DMS53 treated with DMSO at 0.1 percent for 48 hours (cell line): Measurements from ENCODE around the gene ROBO2.
"Not testable (repeated sequence)": the region's sequence is repeated elsewhere in the genome, so short reads cannot be mapped to it uniquely, and the experiment has no call there.

Source experiments
- DNase-seq: peaks from one replicate; lab custom pipeline; 2025; ENCODE audit not compliant: unreplicated experiment; lab: John Stamatoyannopoulos, UW

ROBO2 gene

DNA sequence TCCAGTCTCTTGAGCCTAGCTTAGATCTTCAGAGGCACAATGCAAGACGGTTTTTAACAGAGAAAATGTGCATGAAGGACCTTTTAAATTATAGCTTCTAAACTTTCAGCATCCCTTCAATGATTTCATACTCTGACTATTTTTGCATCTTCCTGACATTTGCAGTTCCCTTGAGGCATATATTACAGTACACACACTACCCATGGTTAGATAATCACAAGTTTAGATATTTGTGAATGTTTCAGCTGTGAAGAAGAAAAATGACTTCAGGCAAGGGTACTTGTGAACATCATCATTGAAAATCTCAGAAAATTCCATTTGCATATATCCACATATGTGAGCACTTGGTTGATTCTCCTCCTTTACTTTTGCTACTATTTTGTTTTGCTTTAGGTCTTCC is 341.5 kb downstream of the ROBO2 start:
- no peak for DNase-seq

DNA sequence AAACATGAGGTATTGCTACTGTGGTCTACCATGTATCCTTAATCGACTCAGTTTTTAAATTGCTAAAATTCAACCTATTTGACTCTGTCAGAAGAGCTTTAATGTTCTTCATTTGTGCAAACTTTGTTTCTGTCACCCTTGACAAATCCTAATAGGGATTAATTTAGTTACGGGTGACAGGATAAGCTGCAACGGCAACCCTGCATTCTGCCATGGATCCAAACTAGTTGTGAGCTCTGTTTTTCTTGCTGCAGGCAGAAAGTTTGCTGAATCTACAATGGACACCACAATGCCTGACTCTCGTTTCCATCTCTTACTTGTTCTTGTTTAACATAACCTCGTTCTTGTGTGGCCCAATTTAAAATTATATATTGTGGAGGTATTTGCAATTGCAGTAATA is 352.3 kb downstream of the ROBO2 start:
- DNase-seq: no peak

- DNase-seq: no peak
Measured at GRCh38 chr3:77394046-77394445, 354.1 kb downstream of the ROBO2 start.

- no peak for DNase-seq
Measured at GRCh38 chr3:77404871-77405270, 365.0 kb downstream of the ROBO2 start.

GRCh38 chr3:77407441-77407840 is 367.5 kb downstream of the ROBO2 start:
- DNase-seq: no peak

- DNase-seq: not testable (repeated sequence)
Measured at GRCh38 chr3:77410334-77410733, 370.4 kb downstream of the ROBO2 start.

- no peak for DNase-seq
Measured at GRCh38 chr3:77411334-77411733, 371.4 kb downstream of the ROBO2 start.

DNA sequence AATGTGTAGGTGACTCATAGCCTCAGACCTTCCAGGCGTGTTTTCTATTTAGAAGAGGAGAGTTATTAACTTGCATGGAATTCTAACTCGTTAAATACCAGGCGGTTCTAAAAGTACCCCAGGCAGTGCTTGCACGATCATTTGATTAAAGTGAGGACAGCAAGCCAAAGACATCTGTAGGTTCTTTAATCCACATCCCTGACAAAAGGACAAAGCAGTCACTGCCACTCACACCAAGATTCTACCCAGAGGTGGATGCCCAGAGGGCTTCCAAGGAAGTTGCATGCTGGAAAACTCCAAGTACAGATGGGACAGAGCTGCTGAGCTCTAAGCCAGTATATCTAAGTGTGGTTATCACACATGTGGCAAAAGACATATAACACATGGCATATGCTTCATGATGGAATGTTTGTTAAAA is 372.1 kb downstream of the ROBO2 start:
- no peak for DNase-seq

DNA sequence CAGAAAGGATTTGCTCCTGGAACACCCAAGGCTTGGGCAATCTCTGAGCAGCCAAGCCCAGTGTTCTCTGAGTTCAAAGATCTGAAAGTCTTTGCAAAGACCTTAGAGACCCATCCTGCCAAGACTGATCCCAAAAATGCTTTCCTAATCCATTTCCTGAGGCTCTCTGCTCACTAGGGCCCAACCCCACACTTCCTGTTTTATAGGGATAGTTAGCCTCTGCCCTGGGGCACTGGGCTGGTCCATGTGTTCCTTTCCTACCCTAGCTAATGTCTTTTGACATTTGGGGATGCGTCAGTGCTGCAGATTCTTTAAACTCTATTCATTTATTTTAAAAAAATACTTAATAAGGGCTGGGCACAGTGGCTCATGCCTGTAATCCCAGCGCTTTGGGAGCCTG is 372.7 kb downstream of the ROBO2 start:
- DNase-seq: no peak

DNA sequence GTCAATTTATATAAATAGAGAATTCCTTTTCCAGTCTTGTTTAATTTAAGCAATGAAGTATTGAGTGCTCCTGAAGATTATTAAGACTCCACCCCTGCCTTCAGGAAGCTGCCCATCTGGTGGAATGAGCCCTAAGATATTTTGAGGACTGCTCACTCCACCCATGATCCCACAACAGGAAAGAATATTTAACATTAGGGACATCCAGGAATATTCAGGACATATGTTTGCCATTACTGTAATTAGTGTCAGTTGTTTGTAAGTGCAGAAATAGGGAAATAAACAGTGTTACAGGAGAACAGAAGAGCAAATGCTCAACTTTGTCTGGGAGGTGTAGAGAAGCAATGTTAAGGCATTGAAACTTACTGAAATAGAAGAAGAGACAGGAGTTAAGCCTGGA is 375.0 kb downstream of the ROBO2 start:
- DNase-seq: no peak

DNA sequence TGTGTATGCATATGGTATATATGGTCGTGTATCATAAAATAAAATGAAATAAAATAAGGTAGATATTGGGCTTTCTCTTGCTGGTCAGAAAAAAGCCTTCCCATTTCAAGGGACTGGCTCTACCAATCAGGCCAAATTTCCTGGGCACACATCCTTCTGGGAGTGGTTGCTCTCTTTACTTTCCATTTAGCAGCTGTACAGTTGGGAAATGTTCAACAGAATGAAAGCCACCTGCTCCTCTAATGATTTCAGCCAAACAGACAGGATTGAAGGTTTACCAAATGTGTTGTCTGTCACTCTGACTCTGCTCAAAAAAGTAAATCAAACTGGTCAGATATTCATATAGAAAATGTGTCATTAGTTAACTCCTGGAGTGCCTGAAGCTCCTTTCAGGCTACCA is 380.4 kb downstream of the ROBO2 start:
- DNase-seq: no peak

DNA sequence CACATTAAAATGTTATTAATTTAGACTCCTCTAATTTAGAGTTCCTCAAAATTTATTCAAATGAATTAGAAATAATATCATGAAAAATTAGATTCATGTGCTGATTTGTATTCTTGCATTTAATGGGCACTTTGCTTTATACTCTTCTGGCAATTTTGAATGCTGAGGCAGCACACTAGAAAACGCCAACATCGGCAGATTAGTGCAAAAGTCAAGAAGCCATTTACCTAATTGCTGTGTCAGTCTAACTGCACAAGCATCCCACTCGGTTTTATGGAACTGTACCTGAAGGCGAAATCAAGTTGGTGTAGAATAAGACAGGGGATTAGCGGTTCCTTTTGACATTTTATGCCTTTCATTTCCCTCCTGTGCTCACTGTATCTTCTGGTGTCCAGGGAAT is 382.0 kb downstream of the ROBO2 start:
- DNase-seq: no peak

DNA sequence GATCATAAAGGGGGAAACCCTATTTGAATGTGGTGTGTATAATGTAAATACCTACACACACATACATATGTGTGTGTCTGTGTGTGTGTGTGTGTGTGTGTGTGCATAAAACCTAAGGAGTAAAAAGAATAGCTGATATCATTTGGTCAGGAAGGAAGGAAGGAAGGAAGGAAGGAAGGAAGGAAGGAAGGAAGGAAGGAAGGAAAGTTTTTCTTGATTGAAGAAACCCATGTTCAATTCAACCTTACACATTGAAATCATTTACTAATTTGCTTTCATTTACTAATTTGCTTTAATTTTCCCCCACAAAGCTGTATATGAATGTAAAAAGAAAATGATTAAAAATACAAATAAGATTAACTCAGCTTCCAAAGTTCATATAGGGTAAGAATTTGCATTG is 386.6 kb downstream of the ROBO2 start:
- DNase-seq: no peak

DNA sequence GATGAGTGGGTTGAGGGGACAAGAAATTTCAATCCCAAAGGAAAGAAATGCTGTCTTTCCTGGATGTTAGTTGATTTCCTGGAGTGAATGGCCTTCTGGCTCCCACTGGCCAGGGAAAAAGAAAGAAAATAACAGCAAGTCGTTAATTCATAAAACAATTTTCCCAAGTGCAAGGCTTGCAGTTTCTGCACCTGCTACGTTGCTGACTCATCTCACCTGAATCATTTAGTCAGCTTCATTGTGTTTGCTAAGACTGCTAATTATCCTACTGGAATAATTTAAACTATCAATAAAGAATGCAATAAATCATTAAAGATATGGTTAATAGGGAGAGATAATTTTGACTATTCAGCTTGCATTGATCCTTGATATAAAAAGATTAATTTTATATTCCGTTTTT is 387.6 kb downstream of the ROBO2 start:
- DNase-seq: no peak

DNA sequence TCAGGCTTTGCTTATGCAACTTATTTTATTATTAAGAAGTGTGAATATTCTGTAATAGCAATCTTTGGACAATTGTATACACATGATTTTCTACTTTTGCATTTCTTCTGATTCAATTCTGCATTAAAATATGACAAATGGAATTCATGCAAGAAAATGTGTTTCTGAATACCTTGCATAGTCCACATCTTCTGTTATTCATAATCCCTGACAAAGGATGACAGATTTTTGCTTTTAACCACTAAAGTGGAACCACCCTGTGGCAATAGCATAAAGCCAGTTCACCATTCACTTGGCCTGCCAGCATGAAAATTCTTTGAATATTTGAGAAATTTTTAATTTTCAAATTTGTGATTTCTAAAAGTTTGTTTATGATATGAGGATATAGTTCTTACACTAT is 397.0 kb downstream of the ROBO2 start:
- DNase-seq: no peak

GRCh38 chr3:77446084-77446483 is 406.2 kb downstream of the ROBO2 start:
- DNase-seq: no peak

GRCh38 chr3:77446761-77447160 is 406.9 kb downstream of the ROBO2 start:
- no peak for DNase-seq

GRCh38 chr3:77449459-77450350 is 409.8 kb downstream of the ROBO2 start:
- no peak for DNase-seq

GRCh38 chr3:77456431-77456830 is 416.5 kb downstream of the ROBO2 start:
- no peak for DNase-seq

DNA sequence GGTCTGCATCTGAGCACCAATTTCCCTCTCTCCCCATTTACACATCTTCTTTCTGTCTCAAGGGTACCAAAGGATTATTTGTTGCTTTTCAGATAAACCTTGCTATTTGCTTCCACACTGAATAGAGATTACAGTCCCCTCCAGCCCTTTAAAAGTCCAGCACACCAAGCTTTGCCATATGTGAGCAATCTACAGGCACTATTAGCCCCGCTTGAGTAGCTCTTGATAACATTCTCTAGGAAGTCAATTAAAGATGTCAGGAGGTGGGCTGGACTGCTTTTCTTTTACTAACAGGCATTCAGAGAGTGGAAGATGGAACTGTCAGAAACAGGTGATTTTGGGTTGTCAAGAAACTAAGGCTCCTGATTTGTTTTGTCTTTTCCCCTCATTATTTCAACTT is 417.0 kb downstream of the ROBO2 start:
- DNase-seq: no peak

DNA sequence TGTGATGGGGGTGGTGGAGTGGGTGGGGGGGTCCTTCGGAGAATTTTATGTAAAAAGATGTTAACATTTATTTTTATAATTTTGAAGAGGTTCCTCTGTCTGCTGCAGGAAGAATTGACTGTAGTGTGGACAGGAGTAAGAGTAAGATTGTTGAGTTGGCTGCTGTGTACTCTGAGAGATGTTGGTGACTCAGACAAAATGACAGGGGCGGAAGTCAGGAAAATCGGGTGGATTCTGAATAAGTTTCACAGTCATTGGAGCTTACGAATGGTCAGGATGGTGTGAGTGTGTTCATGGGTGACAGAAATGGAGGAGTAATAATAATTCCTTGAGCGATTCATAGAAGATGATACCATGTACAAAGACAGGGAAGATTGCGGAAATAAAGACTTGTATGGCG is 420.0 kb downstream of the ROBO2 start:
- no peak for DNase-seq

GRCh38 chr3:77460326-77460725 is 420.4 kb downstream of the ROBO2 start:
- DNase-seq: no peak

- DNase-seq: no peak
Measured at GRCh38 chr3:77462951-77463350, 423.1 kb downstream of the ROBO2 start.
